H1 (cell line): ENCODE data around the gene RRP1B.

ENCODE experiments used
- BACH1 ChIP-seq: IDR thresholded peaks from 2 replicates; pipeline ENCODE4 v1.6.1; 2012; ENCODE audit warnings: low read length, improper control_type of control experiment
- CREB1 ChIP-seq: IDR thresholded peaks from 2 replicates; pipeline ENCODE4 v1.6.1; 2012; ENCODE audit warnings: inconsistent platforms
- EZH2 ChIP-seq: fragments of 200-600 bp; sonication (generic); IDR thresholded peaks from 2 replicates; pipeline ENCODE4 v1.7.1; 2012; ENCODE audit warnings: low read depth, mild to moderate bottlenecking, moderate library complexity, low read length, inconsistent platforms; ENCODE audit not compliant: severe bottlenecking
- HDAC6 ChIP-seq: IDR thresholded peaks from one replicate; pipeline ENCODE4 v1.7.1; 2012; ENCODE audit warnings: low read depth, mild to moderate bottlenecking, inconsistent platforms, low read length, moderate library complexity
- POLR2A ChIP-seq, 2 experiments: IDR thresholded peaks; 1 replicate in 1 of 2; 2 replicates in 1 of 2; pipeline ENCODE4 v1.6.1; 2011; ENCODE audit warnings: low read depth in 2 of 2, low read length in 2 of 2, mild to moderate bottlenecking in 2 of 2; ENCODE audit errors: control extremely low read depth in 1 of 2
- RFX5 ChIP-seq: IDR thresholded peaks from 2 replicates; pipeline ENCODE4 v1.6.1; 2011; ENCODE audit warnings: low read depth, low read length, improper control_type of control experiment, borderline replicate concordance
- SIRT6 ChIP-seq: IDR thresholded peaks from one replicate; pipeline ENCODE4 v1.7.1; 2012; ENCODE audit warnings: low read length, inconsistent platforms
- TF ChIP-seq, protein P1 (sequence below), 3 experiments: IDR thresholded peaks; 1 replicate in 2 of 3; 2 replicates in 1 of 3; pipeline versions ENCODE4 v1.5.1 to v1.6.1; 2011; ENCODE audit warnings: low read length in 3 of 3, mild to moderate bottlenecking in 3 of 3, inconsistent platforms in 2 of 3, low read depth in 1 of 3, moderate library complexity in 1 of 3; ENCODE audit not compliant: insufficient read depth in 1 of 3; ENCODE audit errors: control extremely low read depth in 1 of 3
- TF ChIP-seq, protein P2 (sequence below): IDR thresholded peaks from 2 replicates; pipeline ENCODE4 v1.6.1; 2012; ENCODE audit warnings: low read length, inconsistent platforms

- TF ChIP-seq, protein P1, sequence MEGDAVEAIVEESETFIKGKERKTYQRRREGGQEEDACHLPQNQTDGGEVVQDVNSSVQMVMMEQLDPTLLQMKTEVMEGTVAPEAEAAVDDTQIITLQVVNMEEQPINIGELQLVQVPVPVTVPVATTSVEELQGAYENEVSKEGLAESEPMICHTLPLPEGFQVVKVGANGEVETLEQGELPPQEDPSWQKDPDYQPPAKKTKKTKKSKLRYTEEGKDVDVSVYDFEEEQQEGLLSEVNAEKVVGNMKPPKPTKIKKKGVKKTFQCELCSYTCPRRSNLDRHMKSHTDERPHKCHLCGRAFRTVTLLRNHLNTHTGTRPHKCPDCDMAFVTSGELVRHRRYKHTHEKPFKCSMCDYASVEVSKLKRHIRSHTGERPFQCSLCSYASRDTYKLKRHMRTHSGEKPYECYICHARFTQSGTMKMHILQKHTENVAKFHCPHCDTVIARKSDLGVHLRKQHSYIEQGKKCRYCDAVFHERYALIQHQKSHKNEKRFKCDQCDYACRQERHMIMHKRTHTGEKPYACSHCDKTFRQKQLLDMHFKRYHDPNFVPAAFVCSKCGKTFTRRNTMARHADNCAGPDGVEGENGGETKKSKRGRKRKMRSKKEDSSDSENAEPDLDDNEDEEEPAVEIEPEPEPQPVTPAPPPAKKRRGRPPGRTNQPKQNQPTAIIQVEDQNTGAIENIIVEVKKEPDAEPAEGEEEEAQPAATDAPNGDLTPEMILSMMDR (IDR thresholded peaks at IDR 0.05; ENCODE audit: control extremely low read depth in 1 of 3, insufficient read depth in 1 of 3, low read depth in 1 of 3, low read length in 3 of 3) = no peak
- TF ChIP-seq HDAC6 (no peak), CREB1 (no peak), POLR2A (IDR thresholded peaks at IDR 0.05; ENCODE audit: control extremely low read depth in 1 of 2, low read depth in 2 of 2, low read length in 2 of 2) (no peak), EZH2 (no peak), SIRT6 (no peak), BACH1 (no peak), RFX5 (no peak)
- TF ChIP-seq, protein P2, sequence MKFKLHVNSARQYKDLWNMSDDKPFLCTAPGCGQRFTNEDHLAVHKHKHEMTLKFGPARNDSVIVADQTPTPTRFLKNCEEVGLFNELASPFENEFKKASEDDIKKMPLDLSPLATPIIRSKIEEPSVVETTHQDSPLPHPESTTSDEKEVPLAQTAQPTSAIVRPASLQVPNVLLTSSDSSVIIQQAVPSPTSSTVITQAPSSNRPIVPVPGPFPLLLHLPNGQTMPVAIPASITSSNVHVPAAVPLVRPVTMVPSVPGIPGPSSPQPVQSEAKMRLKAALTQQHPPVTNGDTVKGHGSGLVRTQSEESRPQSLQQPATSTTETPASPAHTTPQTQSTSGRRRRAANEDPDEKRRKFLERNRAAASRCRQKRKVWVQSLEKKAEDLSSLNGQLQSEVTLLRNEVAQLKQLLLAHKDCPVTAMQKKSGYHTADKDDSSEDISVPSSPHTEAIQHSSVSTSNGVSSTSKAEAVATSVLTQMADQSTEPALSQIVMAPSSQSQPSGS = no peak
Measured at GRCh38 chr21:43743947-43744346, 84.6 kb downstream of the RRP1B start.
